Ecto neural progenitor cell (in vitro differentiated cells): Measurements from ENCODE around the gene SFXN3.
A peak's percentile ranks its signal among the peaks of the same experiment; 100 is the strongest.

Source experiments
- DNase-seq: peaks from one replicate; pipeline ENCODE4 v3.0.0-alpha.2; 2018; ENCODE audit warnings: low spot score

The SFXN3 gene

DNA sequence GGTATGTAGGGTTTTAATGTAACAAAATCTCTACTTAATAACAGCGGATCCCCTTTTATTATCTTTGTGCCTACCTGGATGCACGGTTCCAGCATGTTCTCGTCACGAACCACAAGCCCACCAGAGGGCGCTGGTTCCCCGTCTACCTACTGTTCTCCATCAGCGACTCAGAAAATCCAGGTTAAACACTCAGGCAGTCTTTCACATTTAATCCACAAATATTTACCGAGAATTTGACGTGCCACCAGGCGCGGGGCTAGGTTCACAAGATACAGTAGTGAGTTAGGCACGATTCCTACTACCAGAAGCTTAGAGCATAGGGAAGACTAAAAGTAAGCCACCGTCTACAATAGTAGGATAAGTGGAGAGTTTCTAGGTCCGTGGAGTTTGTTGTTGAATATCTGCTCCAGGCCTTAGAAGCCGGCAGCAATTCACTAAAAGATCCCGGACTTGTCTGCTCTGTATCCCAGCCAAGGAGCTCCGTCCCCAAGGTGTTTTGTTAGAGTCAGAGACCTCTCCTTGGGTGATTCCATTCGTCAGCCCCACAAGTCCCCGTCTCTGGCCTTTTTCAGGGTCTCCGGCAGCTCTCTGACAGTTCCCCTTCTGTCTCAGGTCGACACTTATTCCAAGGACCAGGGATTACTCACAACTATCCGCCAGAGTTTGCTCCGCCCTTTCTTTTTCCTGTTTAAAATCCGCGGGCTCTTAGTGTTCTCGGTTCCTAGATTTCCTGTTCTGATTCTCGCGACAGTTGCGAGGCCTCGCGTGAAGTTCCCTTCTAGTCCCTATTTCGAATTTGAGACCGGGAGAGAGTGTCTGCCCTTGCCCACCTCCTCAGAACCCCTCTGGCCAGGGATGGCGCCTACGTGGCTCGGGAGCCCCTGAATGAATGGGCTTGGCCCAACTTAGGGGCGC is 29.3 kb downstream of the SFXN3 start:
- DNase-seq, result peak; percentile 85

GRCh38 chr10:101060951-101061623 is 30.1 kb downstream of the SFXN3 start:
- DNase-seq, result peak; percentile 99

DNA sequence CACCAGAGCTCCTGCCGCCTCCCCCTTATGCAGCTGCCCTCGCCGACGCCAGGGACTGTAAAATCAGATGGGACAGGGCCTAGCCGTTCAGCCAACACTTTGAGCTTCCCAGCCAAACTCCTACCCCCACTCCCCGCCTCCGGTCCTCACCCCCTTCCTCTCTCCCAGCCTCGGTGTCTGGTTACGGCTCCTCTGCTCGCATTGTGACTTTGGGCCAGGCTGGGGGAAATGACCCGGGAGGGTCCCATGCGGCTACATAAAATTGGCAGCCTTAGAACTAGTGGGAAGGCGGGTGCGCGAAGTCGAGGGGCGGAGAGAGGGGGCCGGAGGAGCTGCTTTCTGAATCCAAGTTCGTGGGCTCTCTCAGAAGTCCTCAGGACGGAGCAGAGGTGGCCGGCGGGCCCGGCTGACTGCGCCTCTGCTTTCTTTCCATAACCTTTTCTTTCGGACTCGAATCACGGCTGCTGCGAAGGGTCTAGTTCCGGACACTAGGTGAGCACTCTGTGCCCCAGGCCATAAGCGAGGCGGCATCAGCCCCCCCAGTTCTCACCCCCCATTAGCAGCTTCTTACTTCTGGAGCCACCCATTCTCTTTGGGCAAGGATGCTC is 30.7 kb downstream of the SFXN3 start, which contains the start of gene KAZALD1:
Gene KAZALD1, plus strand, starts transcription at position 366 of the 608 bp plus-strand sequence. CDS start 604 bp downstream, outside the sequence.
- DNase-seq, result no peak

- DNase-seq, result peak; percentile 88
Measured at GRCh38 chr10:101062232-101063049, 31.4 kb downstream of the SFXN3 start.

- DNase-seq, result no peak
Measured at GRCh38 chr10:101063050-101063525, 32.1 kb downstream of the SFXN3 start.

DNA sequence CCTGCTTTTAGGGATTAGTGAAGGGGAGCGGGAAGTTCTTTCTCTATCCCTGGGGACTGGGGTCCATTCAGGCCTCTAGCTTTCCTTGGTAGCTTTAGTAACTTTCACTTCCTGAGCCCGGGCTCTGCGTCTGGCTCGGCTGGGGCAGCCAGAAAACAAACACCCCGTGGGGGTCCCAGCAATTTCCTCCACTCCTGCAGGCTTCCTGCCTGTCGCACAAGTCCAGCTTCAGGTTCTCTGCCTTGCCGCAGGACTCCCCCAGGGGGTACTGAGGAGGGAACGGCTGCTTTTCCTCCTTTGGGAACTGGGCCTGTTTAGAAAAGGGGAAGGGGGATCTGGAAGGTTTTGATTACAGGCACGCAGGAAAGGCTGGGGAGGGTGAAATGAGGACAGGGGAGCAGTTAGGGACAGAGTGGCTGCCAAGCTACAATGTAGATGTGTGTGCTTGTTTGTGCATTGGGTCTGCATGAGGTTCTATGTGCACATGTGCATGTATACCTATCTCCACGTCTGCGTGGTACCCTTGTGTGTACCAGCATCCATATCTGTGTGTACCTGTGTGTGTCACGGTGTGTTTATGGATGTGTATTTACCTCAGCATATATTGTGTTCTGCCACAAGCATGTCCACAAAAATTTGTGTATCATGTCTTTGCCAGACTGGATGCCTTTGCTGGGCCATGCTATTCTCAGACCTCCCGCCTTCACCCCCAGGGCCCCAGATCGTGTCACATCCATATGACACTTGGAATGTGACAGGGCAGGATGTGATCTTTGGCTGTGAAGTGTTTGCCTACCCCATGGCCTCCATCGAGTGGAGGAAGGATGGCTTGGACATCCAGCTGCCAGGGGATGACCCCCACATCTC is 32.7 kb downstream of the SFXN3 start:
- no peak for DNase-seq

GRCh38 chr10:101064415-101065030 is 33.5 kb downstream of the SFXN3 start:
- DNase-seq, result no peak

DNA sequence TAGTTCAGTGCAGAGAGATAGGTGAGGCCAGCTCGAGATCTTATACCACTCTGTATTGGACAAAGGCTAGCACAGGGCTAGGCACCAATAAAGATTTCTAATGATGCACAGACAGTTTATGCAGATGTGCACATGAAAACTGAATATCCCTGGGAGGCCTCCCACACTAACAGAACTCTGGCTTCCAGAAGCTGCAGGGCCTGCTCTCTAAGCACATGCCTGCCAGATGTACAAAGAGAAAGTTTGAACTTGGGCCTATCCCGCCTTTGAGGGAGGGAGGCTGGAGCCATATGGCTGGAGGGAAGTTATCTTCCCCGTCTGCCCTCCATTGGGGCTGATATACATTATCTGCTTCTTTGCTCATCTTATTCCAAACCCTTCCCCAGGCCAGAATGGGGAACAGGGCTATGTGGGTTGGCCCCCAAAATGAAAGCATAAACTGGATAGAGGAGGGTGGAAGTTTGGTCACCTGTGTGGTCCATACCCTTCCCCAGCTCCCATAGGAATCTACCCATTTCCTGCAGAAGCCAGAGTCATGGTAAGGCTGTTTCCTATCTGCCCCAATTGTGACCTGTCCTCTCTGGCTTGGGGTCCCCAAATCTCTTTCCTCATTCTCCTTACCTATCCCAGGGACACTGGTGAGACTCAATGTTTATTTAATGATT is 34.6 kb downstream of the SFXN3 start:
- no peak for DNase-seq

DNA sequence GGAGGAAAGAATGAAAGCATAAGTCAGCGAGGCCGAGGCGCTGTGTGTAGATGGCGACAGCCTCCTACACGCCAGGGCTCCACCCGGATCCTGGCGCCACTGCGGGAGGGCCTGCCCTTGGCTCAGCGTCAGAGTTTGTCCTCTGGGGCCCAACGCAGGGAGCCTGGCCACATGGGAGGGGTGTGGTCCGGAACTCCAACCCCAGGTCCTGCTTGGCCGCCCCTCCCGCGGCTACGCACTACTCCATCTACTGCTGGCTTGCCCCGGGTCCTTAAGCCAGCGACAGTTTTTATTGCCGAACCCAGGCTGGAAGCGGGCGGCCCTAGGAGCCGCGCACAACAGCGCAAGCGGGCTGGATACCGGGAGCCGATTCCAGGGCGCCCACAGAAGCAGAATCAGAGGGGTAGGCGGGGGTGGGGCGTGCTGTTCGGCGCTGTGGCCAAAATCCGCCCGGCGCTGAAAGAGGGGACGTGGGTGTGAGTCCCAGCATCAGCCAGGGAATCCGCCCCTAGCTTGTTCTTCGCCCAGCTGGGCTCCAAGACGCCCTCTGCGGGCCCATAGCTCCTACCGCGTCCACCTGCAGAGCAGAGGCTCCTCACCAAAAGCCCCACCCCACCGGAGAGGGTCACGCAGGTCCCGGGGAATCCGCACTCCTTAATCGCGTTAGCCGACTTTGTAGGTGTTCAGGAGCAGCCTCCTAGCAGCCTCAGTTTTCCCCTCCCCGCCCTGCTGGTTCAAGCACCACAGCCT is 35.3 kb downstream of the SFXN3 start:
- peak; percentile 76 for DNase-seq

DNA sequence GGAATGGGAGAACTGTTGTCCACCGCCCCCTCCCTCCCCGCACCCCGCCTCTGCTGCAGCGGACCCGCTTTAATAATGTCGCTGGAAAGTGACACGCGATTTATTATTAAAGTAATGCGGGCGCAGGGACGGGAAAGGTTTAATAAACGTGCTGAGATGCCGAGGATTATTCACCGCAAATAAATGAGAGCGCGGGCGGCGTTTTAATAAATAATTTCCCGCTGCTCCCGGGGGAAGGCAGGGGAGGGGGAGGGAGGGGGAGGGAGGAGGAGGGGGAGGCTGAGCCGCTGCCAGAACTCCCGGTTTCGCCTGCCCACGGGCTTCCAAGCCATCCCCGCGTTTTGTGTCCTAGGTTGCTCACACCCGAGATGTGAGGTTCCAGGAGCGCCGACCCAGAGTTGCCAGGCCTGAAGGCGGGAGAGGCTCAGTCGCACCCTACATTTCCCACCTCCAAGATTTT is 35.9 kb downstream of the SFXN3 start:
- no peak for DNase-seq

DNA sequence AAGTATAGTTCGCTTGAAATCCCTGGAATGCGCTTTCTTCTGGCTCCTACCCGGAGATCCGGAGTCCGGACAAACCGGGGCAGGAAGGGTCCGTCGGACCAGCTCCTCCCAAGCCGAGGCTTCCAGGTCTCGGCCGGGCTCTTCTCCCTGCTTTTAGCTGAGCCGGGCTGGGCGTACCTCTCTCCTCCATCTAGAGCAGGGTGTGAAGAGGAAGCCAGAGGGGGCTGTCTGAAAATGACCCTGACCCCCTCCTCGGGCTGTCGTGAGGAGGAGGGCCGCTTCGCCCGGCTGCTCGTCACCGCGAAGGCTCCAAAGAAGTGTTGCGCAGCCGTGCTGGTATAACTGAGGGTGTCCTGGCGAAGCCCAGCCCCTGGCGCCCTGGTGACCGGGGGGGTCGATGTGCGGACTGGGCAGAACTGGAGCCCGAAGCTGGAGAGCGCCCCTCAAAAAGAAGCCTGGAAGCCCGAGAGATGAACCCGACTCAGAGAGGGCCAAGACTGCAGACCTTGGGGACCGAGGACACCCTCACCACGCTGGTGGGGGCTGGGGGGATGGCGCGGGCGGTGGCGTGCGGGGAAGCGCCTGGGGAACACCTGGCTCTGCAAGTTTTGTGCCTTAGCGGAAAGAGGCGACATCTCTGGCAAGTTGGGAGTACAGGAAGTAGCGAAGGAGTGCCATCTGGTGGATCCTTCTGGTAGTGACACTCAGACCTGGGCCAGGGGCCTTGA is 36.5 kb downstream of the SFXN3 start:
- DNase-seq, result peak; percentile 84

- DNase-seq, result no peak
Measured at GRCh38 chr10:101069441-101069840, 38.4 kb downstream of the SFXN3 start.

GRCh38 chr10:101070098-101070497 is 39.1 kb downstream of the SFXN3 start:
- DNase-seq, result no peak

DNA sequence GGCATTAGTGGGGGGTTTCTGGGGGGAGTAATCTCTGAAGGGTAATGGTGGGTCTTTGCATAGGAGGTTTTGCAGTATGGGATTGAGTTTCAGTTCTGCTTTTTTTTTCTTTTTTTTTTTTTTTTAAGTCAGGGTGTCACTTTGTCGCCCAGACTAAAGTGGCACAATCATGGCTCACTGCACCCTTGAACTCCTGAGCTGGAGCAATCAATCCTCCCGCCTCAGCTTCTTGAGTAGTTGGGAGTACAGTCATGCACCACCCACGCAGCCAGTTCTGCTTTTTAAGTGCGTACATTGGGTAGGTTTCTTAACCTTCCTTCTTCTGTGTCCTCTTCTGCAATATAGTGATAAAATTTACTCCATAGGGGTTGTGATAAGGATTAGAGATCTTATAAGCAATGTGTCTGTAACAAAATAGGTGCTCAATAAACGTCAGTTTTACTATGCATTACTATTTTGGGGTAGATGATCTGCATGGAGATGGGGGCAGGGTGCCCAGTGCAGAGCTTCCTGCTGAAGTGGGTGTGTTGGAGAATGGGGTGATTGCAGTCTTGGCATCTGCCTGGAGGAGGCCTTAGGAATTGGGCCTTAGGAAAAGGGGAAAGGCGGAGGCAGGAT is 40.3 kb downstream of the SFXN3 start:
- no peak for DNase-seq

GRCh38 chr10:101071885-101072433 is 40.9 kb downstream of the SFXN3 start:
- no peak for DNase-seq

GRCh38 chr10:101072923-101073322 is 41.9 kb downstream of the SFXN3 start:
- DNase-seq, result no peak

- no peak for DNase-seq
Measured at GRCh38 chr10:101073631-101074030, 42.6 kb downstream of the SFXN3 start.
